NCI-H69 (cell line): ENCODE measurements around the gene SGK1.

Source experiments
- DNase-seq: peaks from one replicate; lab custom pipeline; 2025; lab: John Stamatoyannopoulos, UW

Gene SGK1

GRCh38 chr6:134171517-134171916, 146.4 kb downstream of the SGK1 start:
- no peak for DNase-seq

GRCh38 chr6:134170844-134171243, 147.1 kb downstream of the SGK1 start:
- no peak for DNase-seq

- DNase-seq = no peak
Observed at GRCh38 chr6:134169871-134170486, 147.9 kb downstream of the SGK1 start.

- no peak for DNase-seq
Observed at GRCh38 chr6:134168590-134169208, 149.2 kb downstream of the SGK1 start.

- no peak for DNase-seq
Observed at GRCh38 chr6:134166511-134167261, 151.2 kb downstream of the SGK1 start.

GRCh38 chr6:134165561-134166201, 152.2 kb downstream of the SGK1 start:
- DNase-seq = no peak

- no peak for DNase-seq
Observed at GRCh38 chr6:134164300-134164699, 153.6 kb downstream of the SGK1 start.

- no peak for DNase-seq
Observed at GRCh38 chr6:134162932-134163331, 155.0 kb downstream of the SGK1 start.

- DNase-seq = peak; percentile 65
Observed at GRCh38 chr6:134161041-134161440, 156.9 kb downstream of the SGK1 start.

GRCh38 chr6:134152767-134153485, 165.0 kb downstream of the SGK1 start:
- DNase-seq = no peak

GRCh38 chr6:134148566-134148965, 169.3 kb downstream of the SGK1 start:
- no peak for DNase-seq

- DNase-seq = no peak
Observed at GRCh38 chr6:134147034-134147533, 170.8 kb downstream of the SGK1 start.

GRCh38 chr6:134146268-134147033, 171.5 kb downstream of the SGK1 start:
- no peak for DNase-seq

- peak; percentile 46 for DNase-seq
Observed at GRCh38 chr6:134145786-134146185, 172.1 kb downstream of the SGK1 start.

GRCh38 chr6:134138226-134138975, 179.5 kb downstream of the SGK1 start:
- no peak for DNase-seq

GRCh38 chr6:134134654-134135053, 183.3 kb downstream of the SGK1 start:
- DNase-seq = no peak

GRCh38 chr6:134132494-134133141, 185.3 kb downstream of the SGK1 start:
- peak; percentile 8 for DNase-seq

GRCh38 chr6:134131530-134132139, 186.3 kb downstream of the SGK1 start:
- no peak for DNase-seq

GRCh38 chr6:134128146-134128545, 189.8 kb downstream of the SGK1 start:
- DNase-seq = no peak
